ENCODE measurements around the gene DDAH1. TPM values are rescaled to one million over a fixed set of nuclear protein-coding genes. Genes with fewer than 3 reads are reported as not detected.

The DDAH1 gene
- total and polyA plus RNA-seq, 2 donors (not counting 3 experiments of a cell fraction or from before 2014, with no cell fraction given) = 44.0 to 75.2 TPM

DNA sequence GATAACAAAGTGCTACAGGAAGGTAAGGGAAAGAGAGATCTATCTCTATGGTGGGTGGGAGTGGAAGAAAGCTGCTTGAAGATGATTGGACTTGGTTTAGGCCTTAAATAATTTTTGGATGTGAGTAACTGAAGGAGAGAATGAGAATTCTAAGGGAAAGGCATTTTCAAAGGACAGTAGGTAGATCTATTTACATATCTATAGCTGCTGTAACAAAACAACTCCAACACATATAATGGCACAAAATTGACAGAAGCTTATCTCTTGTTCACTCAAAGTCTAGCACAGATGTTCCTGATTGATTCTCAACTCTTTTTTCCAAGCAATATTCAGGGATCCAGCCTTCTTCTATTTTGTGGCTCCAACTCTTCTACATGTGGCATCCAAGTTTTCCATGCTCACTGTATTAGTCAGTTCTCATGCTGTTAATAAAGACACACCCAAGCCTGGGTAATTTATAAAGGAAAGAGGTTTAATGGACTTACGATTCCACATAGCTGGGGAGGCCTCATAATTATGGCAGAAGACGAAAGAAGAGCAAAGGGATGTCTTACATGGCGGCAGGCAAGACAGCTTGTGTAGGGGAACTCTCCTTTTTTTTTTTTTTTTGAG, 3.1 kb upstream of the DDAH1 start:
- no peak overlapping the region for H2AFZ ChIP-seq (ENCODE audit: low read depth, low read length)
- POLR2A ChIA-PET = interaction anchor here (0.6 to 1.1 kb wide), 3 partner anchors 108 to 118 kb away, joined by 3 to 4 read pairs (median 3); no protein-coding TSS in a partner anchor
- BruUV-seq (replicated peaks) = no TSS peak
- no peak overlapping the region for H3K27ac ChIP-seq (ENCODE audit: insufficient read depth, low read depth, low read length)
- DNase-seq (ENCODE audit: low read depth, low spot score) (no peak), FAIRE-seq (no peak)
- no peak for TF ChIP-seq MYC (IDR thresholded peaks at IDR 0.05; ENCODE audit: low read depth, low read length)
- TF ChIP-seq POLR2A (IDR thresholded peaks at IDR 0.05; ENCODE audit: low read depth, low read length) = no peak
- TF ChIP-seq FOS (IDR thresholded peaks at IDR 0.05; ENCODE audit: borderline replicate concordance, insufficient read depth, low read length) = no peak
- no peak for TF ChIP-seq EZH2 (IDR thresholded peaks at IDR 0.05; ENCODE audit: borderline replicate concordance, low read depth, low read length, severe bottlenecking)
- TF ChIP-seq CTCF (IDR thresholded peaks at IDR 0.05; ENCODE audit: extremely low read depth in 1 of 2, insufficient read depth in 1 of 2, low read depth in 1 of 2, low read length in 2 of 2) = no peak
- TF ChIP-seq GATA2 (IDR thresholded peaks at IDR 0.05; ENCODE audit: insufficient read depth, insufficient read length, low read depth, low read length) = no peak
- no peak for TF ChIP-seq JUN (IDR thresholded peaks at IDR 0.05; ENCODE audit: borderline replicate concordance, insufficient read depth, insufficient read length, low read depth)
- no peaks in the 10 kb centered on the region for H3K9me3 ChIP-seq (replicated peaks; ENCODE audit: control insufficient read depth, insufficient read depth, low read length)
- CTCF ChIA-PET = interaction anchor here (0.8 to 7.2 kb wide), 6 partner anchors 9 to 225 kb away, joined by 3 to 48 read pairs (median 3); no protein-coding TSS in a partner anchor
- H3K4me2 ChIP-seq (ENCODE audit: insufficient read depth, low read length) = no peak overlapping the region
- no peak overlapping the region for H3K4me3 ChIP-seq (replicated peaks in 1 of 3; ENCODE audit: insufficient read depth in 1 of 3, low read depth in 1 of 3, low read length in 3 of 3)
- no peaks in the 10 kb centered on the region for H3K36me3 ChIP-seq (ENCODE audit: control insufficient read depth in 2 of 2, extremely low read depth in 1 of 2, insufficient read depth in 2 of 2, low read length in 2 of 2)
- H3K9ac ChIP-seq (replicated peaks; ENCODE audit: extremely low read depth, insufficient read depth, low read length) = no peak overlapping the region
- peaks cover 15% of the 10 kb centered on the region for H3K4me1 ChIP-seq (ENCODE audit: control insufficient read depth, extremely low read depth, insufficient read depth, low read length)
- dilution Hi-C loops (cut with MboI; ENCODE audit: extremely low pct_ligation_motif_present, low sequenced_read_pairs) = no loop called here
- no peaks in the 10 kb centered on the region for H3K9me1 ChIP-seq (replicated peaks; ENCODE audit: control insufficient read depth, extremely low read depth, insufficient read depth, low read length)
- H3K79me2 ChIP-seq (ENCODE audit: control insufficient read depth, insufficient read depth, low read length) = peaks cover 29% of the 10 kb centered on the region
- H4K20me1 ChIP-seq (replicated peaks; ENCODE audit: control insufficient read depth, extremely low read depth, insufficient read depth, low read length) = no peaks in the 10 kb centered on the region
- intact Hi-C loops (cut with micrococcal nuclease) = no loop called here
- no peaks in the 10 kb centered on the region for H3K27me3 ChIP-seq (ENCODE audit: control insufficient read depth in 2 of 2, insufficient read depth in 2 of 2, low read length in 2 of 2)
